RKO (cell line): ENCODE data around the gene IGSF3.

ENCODE experiments used
- DNase-seq: peaks from one replicate; pipeline ENCODE4 v3.0.0-alpha.2; 2016; ENCODE audit warnings: low spot score

IGSF3 gene

DNA sequence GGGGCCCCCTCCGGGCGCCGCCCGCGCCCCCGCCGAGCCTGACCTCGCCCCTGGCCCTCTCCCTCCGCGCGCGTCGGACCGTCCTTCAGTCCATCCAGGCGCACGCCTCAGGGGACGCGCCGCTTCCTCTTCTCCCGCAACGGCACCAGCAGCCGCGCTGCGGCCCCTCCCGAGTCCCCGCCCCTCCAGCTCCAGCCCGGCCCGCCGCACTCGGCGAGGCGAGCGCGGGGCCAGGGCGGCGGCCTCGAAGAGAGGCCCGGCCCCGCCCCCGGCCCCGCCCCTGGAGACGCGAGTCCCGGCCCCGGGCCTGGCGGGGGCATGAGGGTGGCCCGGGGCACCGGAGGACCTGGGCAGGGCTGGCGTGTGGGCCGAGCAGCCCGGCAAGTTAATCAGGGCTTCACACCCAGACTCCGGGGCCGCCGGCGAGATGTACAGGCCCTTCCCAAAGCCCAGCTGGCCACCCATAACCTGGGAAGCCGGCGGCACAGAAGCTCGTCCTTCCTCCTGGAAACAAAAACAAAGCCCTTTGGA lies at the start of gene IGSF3:
IGSF3 (minus strand) TSS at position 159 of the 531 bp plus-strand sequence. CDS start 1,407 bp downstream, outside the sequence.
- DNase-seq: peak; percentile 59

DNA sequence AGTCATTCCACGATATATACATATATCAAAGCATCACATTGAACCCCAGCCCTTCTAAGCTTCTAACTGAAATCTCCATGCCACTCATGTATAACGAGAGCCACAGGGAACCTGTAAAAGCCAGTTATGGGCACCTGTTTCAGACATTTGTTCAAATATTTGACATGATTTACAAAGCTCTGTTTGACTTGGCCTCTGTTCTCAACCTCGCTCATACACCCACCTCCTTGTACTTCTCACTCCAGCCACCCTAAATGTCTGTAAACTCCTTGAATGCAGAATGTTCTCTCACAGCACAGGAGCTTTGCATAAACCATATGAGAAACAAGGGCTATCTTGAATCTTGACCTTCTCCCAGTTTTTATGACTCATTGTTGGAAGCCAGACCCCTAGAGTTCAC lies 49.8 kb upstream of the IGSF3 start:
- DNase-seq: no peak

DNA sequence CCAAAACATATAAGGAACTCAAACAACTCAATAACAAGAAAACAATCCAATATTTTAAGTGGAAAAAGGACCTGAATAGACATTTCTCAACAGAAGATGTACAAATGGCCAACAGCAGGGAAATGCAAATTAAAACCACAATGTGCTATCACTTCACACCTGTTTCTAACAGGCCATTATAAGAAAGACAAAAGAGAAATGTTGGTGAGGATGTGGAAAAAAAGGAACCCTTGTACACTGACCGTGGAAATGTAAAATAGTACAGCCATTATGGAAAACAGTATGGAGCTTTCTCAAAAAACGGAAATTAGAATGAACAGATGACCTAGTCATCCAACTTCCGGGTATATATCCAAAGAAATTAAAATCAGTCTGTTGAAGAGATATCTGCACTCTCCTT lies 48.9 kb upstream of the IGSF3 start:
- DNase-seq: no peak

GRCh38 chr1:116713474-116713873 lies 45.9 kb upstream of the IGSF3 start:
- no peak for DNase-seq

- DNase-seq: no peak
Measured at GRCh38 chr1:116712510-116712909, 45.0 kb upstream of the IGSF3 start.

DNA sequence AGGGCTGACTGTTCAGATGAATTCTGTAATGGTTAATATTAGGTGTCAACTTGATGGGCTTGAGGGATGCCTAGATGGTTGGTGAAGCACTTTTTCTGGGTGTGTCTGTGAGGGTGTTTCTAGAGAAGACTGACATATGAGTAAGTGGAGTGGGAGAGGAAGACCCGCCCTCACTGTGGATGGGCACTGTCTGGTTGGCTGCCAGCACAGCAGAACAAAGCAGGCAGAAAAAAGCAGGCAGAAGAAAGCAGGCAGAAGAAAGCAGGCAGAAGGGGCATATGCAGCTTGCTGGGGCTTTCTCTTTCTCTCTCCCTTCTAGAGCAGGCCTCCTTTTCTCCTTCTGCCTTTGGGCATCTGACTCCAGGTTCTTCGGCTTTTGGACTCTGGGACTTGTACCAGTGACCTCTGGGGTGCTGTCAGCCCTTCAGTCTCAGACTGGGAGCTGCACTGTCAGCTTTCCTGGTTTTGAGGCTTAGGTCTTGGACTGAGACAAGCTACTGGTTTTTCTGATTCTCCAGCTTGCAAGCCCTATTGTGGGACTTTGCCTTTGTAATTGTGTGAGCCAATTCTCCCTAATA lies 43.8 kb upstream of the IGSF3 start:
- no peak for DNase-seq

DNA sequence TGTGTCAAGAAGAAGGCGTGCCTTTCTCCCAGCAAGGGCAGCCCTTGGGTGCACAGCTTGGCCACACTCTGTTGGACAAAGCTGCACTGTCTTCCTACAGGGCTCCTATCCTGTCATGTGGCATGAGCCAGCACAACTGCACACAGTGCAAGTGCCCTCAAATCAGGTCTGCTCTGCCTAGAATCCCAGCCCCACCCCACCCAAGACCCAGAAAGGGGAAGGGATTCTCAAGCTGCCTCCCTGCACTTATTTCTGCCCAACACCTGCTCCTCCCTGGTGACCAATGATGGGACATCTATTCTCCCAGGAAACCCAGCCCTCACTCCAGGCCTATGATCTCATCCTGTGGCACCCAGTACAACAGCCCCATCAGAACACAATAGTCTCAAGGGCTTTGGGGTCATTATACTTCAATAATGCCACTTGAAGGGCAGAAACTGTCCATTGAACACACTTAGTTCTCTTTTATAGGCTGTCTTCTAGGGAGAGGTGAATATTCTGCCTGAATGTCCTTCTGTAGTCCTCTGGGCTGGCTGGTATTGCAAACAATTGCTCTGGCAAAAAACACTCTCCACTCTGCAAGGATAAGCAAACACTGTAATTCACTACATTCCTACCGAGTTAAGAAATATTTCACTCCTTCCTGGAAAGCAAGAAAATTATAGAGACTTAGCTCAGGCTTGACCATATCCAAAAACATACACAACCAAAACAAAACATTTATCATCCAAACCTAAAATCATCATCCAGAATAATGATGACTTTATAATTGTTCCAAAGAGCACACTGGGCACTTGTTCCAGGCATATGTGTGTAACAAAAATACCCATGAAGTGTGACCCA lies 43.1 kb upstream of the IGSF3 start:
- DNase-seq: no peak

GRCh38 chr1:116709666-116710167 lies 42.2 kb upstream of the IGSF3 start:
- DNase-seq: no peak

DNA sequence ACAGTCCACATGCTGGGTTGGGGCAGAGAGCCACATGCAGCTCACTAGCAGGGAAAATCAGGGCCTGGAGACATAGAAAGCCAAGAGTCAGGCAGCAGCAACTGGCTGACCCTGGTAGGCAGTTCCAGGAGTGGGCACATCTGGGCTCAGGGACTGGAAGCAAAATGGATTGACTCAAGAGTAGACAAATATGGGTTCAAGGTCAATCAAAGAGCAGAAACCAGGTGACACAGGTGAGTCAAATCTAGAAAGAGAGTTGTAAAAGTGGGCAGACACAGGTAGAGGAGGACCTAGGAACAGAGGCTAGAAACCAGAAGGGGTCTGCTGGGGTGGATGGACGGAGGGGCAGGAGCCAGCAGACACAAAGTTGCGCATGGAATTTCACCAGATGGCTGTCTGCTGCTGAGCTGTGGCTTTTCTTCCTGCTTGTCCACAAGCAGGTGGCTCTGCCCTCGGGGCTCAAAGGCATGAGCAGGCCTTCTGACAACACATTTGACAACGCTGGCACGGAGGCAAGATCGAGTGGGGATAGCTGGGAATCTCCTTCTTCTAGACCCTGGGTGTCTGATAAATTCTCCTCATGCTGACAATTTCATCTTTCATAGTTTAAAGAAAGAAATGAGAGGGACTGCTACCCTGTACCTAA lies 40.8 kb upstream of the IGSF3 start:
- DNase-seq: no peak

DNA sequence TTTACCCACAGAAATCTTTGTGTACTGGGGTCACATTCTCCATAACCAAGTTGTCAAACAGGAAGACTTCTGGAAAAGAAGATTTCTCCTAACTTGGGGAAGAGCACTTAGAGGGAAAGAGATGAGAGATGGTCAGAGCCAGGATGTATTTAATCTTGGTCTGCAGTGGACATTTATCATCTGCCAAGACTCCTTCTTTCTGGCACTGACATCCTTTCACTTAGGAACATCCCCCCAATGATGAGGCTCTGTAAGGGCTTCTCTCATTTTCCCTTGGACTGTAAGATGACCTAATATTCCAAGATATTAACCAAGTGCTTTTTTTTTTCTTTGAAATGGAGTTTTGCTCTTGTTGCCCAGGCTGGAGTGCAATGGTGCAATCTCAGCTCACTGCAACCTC lies 39.3 kb upstream of the IGSF3 start:
- no peak for DNase-seq

DNA sequence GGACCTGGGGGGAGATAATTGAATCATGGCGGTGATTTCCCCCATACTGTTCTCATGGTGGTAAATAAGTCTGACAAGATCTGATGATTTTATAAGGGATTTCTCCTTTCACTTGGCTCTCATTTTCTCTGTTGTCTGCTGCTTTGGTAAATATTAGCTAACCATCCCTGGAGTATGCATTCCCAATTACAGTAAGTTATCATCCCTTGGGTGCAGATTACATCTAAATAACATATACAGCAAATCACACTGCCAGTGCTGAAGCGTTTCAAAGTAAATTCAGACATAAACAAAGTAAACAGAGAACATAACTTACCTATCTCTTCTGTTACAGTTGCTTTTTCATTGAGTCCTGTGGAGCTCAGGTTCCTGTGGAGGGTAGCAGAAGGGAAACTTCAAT lies 38.6 kb upstream of the IGSF3 start:
- DNase-seq: no peak

DNA sequence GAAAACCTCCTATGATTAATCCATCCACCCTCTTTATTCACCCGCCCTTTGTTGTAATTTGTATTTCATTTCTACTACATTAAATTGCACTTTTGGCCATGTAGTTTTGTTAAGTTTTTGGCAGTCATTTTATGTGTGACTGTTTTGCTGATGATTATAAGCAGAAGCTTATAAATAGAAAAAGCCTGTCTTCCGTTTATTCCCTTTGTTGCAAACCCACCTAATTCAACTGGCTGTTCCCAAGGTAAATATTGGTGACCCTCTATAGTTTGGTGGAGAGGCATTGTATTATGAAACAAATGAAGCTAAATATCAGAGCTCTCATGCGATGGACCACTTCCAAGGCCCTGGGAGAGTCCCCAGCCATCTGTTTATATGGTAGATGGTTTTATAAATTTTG lies 36.7 kb upstream of the IGSF3 start:
- DNase-seq: no peak

DNA sequence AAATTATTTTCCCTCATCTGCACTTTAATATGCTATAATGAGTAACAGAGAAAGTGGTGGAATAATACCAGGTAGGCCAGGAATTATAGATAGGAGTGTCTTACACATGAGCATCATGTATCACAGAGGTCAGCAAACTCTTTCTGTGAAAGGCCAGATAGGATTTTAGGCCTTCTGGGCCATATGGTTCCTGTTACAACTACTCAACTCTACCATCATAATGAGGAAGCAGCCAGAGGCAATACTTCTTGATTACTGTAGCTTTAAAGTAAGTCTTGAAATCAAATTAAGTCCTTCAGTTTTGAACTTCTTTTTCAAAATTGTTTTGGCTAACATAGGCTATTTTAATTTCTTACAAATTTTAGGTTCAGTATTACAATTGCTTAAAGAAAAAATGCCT lies 32.1 kb upstream of the IGSF3 start:
- no peak for DNase-seq

- DNase-seq: no peak
Measured at GRCh38 chr1:116698244-116698595, 30.7 kb upstream of the IGSF3 start.

DNA sequence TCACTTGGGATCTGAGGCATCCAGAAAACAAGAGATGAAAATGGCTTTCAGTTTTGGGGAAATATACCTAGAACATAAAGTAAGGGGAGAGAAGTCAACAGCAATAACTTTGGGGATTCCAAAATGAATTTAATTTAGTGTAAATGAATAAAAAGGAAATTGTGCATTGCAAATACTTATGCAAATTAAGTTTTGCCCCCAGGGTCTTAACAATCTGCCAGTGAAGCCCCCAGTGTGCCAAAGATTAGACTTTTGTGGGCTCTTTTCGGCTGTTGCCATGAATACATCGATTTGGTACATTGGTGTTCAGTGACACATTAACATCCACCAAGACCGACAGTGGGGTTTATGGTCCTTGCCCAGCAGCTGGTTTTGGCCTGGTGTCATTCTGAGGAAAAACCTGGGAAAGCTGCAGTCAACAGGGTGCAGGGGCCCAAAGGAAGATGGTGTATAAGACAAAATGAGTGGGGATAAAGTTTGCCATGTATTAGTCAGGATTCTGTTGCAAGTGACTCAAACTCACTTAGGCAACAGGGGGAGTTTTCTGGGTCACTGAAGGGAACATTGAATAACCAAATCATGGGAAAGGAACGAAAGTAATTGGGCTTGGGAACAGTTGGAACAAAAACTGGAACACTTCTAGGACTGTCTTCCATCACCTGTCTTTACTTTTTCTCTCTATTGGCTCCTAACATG lies 30.2 kb upstream of the IGSF3 start:
- peak; percentile 35 for DNase-seq

DNA sequence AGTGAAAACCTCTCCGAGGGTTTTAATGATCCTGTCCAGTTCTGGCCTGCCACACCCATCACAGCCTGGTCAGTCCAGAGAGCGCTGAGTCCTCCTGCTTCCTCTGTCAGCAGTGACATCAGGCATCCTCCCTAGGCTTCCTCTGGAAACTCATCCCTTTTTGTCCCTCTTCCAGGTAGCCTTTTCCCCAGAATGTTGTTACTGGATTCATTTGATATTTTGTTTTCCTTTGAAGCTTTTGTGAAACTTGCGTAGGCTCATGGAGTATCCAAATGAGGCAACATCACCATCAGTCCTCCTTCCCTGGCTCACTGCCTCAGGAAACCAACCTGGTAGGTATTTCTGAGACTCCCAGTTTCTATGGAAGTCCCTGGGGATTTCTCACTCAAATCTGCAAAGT lies 27.0 kb upstream of the IGSF3 start:
- DNase-seq: no peak

- DNase-seq: no peak
Measured at GRCh38 chr1:116693759-116694480, 26.4 kb upstream of the IGSF3 start.

GRCh38 chr1:116692879-116693278 lies 25.3 kb upstream of the IGSF3 start:
- no peak for DNase-seq

GRCh38 chr1:116690849-116691406 lies 23.4 kb upstream of the IGSF3 start:
- no peak for DNase-seq

DNA sequence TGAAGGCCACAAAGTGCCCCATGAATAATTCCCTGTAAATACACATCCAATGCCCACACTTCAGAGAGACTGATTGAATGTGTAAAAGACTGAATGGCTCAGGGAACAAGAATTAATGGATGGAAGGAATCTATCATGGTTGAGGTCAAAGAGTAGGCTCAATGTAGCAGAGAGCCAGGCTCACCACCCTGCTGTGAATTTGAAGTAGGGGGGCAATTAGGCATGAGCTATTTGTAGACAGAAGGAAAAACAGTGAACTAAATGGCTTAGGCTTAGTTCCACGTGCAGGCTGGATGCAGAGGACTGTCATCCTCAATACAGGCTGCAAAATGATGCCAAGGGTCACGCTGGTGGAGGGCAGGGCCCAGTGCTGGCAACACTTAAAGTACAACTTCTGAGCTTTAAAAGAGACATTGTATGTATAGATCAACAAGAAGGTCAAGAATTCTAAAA lies 22.9 kb upstream of the IGSF3 start:
- DNase-seq: no peak

- DNase-seq: no peak
Measured at GRCh38 chr1:116686723-116687352, 19.3 kb upstream of the IGSF3 start.
